NK-92 (cell line): ENCODE results near the gene MCM7.

Experiments
- DNase-seq: peaks from one replicate; lab custom pipeline; 2025; ENCODE audit not compliant: unreplicated experiment; lab: John Stamatoyannopoulos, UW

The MCM7 gene

DNA sequence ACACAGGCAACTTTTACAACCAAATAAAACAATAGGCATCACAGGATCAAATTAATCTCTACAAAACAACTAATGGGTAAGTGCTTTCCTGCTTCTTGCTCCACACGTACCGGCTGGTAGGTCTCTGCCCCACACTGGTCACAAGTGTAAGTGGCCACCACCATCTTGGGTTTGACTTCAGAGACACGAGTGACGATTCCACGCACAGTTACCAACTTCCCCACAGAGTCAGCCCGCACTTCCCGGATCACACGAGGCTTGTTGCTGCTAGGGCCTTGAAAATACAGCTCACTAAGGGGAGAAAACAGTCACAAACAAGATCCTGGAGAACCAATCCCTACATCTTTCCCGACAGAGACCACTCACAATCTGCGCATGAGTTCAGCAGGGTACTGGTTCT is 2.3 kb downstream of the MCM7 start:
- no peak for DNase-seq

DNA sequence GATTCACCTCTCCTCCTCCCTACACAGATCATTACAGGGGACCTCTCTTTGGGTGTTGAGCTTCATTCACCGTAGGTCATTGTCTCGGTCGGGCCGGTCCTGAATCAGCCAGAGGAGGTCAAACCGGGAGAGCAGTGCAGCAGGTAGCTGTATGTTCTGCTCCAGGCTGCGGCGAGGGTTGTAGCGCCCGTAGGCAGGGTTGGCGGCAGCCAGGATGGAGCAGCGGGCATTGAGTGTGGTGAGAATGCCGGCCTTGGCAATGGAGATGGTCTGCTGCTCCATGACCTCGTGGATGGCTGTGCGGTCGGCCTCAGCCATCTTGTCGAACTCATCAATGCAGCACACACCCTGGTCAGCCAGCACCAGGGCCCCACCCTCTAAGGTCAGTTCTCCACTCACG is 5.5 kb downstream of the MCM7 start:
- DNase-seq: no peak

GRCh38 chr7:100095289-100095688 is 5.9 kb downstream of the MCM7 start:
- no peak for DNase-seq

- DNase-seq: no peak
These were observed 7.2 kb downstream of the MCM7 start for GRCh38 chr7:100093925-100094486.

DNA sequence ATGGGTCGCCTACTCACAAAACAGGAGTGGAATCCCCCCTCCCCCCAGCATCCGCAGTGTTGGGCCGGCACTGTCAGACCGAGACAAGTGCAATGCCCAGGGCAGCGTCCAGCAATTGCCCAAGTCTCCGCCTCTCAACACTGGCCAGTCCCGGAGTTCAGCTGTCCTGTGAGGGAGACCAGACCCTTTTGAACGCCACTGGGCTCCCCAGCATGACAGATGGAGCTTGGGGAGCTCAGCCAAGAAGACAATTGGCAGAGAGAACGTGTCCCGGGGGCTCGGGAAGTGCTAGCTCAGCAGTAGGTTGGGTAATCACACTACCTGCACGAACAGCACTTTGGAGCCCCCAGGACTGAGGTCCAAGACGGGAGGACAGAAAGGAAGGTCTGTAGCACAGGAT is 7.7 kb downstream of the MCM7 start:
- no peak for DNase-seq

- no peak for DNase-seq
These were observed 8.1 kb downstream of the MCM7 start for GRCh38 chr7:100093054-100093453.

DNA sequence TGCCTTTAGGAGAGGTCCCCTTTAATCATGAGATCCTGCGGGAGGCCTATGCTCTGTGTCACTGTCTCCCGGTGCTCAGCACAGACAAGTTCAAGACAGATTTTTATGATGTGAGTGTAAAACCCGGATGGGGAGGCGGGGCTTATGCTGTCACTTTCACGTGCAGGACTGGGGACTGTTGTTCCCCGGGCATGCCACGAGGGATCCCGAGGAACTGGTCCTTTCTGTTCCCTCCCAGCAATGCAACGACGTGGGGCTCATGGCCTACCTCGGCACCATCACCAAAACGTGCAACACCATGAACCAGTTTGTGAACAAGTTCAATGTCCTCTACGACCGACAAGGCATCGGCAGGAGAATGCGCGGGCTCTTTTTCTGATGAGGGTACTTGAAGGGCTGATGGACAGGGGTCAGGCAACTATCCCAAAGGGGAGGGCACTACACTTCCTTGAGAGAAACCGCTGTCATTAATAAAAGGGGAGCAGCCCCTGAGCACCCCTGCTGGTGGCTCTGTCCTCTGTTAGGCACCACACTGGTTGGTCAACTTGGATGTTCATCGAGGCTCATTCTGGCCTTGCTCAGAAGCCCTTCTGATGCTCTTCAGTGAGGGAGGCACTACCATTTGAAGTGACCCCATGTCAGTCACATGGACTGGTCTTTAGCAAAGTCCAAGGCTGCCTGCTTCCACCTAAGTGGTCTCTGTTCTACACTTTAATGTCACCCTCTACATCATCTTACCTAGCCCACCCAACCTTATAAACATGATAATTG is 9.6 kb downstream of the MCM7 start:
- DNase-seq: no peak

GRCh38 chr7:100090527-100091410 is 10.4 kb downstream of the MCM7 start:
- no peak for DNase-seq

- no peak for DNase-seq
These were observed 11.6 kb downstream of the MCM7 start for GRCh38 chr7:100089458-100090196.

DNA sequence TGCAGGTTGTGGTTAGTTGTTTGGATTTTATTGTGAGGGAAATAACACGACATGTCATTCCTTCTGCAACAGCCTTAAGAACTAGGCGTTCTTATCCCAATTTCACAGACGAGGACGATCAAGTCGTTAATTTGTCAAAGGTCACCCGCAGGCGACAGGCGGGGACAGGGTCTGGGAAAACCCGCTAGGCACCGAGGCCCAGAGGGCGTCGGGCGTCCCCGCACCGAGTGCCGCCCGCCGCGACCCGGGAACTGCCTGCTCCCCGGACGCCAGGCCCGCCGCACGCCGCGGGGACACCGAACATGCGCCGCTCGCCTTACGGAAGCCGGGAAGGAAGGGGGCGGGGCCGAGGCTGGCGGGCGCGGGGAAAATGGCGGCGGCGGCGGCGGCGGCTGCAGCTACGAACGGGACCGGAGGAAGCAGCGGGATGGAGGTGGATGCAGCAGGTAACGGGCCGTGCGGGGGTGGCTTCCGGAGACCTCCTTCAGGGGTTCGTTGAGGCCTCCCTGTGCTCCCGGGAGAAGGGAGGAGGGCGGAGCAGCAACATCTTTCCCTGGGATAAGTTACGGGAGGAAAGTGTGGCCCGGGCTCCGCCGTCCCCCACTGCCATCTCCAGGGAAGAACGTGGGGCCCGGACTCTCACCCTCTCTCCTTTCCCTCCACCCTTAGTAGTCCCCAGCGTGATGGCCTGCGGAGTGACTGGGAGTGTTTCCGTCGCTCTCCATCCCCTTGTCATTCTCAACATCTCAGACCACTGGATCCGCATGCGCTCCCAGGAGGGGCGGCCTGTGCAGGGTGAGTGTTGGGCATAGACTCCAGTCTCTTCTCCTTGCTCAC is 12.4 kb downstream of the MCM7 start, which contains the start of gene COPS6:
COPS6 (plus strand) TSS at position 349 of the 837 bp plus-strand sequence; CDS start at position 371, 22 bp downstream.
- no peak for DNase-seq

DNA sequence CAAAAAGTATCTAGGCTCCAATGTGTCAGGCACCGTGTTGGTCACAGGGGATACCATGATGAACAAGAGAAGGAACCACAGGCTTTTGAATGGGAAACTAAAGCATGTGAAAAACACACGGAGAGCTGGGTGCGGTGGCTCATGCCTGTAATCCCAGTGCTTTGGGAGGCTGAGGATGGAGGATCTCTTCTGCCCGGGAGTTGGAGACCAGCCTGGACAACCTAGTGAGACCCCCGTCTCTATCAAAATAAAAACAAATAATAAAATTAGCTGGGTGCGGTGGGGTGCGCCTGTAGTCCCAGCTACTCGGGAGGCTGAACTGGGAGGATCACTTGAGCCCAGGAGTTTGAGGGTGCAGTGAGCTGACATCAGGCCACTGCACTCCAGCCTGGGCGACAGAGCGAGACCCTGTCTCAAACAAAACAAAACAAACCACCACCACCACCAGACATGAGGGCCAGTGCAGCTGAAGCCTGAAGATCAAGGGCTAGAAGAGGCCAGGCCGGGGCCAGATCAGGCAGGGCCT is 13.0 kb downstream of the MCM7 start:
- DNase-seq: no peak

DNA sequence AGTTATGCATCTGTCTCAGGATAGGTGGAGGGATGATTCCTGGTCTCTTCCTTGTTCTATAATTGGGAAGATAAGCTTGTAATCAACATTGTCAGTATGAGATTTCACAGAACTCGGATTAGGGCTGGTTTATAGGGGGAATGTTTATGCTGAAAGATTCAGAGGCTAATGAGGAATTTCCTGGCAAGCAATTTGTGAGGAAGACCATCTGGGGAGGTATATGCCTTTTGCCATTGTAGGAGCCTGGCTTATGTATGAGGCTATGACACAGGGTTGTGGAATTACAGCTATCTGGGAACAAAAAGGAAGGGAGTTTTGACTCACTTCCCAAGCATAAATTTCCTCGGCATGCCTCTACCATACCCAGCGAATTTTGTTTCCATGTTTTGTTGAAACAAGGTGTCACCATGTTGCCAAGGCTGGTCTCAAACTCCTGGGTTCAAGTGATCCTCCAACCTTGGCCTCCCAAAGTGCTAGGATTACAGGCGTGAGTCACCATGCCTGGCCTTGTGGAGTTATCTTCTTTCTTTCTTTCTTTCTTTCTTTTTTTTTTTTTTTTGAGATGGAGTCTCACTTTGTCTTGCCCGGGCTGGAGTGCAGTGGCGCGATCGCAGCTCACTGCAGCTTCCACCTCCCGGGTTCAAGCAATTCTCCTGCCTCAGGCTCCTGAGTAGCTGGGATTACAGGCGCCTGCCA is 14.0 kb downstream of the MCM7 start:
- DNase-seq: no peak

DNA sequence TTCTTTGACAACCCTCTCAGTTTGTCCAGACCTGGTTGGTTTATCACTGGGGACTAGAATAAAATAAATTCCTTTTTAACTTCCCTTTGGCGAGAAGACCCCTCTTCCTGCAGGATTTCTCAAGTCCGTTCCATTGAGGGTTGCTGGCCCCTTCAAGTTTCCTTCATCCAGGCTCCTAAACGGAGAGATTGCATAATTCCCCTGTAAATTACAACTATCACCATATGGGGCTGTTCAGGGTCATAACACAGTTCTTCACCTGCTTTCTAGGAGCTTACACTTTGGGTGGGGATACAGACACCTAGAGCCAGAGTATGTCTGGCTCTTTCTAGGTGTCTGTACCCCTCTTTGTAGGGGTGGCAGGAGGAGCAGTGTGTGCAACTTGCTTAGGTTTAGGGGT is 15.7 kb downstream of the MCM7 start:
- no peak for DNase-seq

- DNase-seq: no peak
These were observed 18.2 kb downstream of the MCM7 start for GRCh38 chr7:100082978-100083377.

DNA sequence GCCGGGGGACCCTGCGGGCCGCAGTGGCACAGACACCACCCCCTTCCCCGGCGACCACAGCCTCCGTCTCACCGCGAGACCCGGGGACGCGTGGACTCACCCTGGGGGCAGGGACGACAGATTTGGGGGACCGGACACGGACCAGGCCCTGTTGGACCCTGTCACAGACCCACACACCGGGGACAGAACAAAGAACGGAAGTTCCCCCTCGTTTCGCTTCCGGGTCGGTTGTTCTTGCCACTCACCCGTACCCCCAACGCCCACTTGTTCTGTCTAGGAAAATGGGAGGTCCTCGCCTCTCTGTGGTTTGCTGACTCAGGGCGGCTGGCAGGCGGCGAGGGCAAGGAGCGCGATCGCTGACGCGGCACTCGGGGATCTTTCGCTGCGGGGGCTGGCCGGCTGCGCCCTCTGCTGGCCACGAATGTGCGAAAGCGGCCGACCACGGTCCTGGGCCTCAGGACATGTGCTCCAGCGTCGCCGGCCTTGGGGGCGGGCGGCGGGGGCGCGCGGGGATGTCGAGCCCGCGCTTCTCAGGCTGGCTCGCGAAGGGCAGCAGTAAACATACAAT is 19.6 kb downstream of the MCM7 start, which contains the start of gene ZNF3:
ZNF3 (minus strand) TSS at position 189 of the 568 bp plus-strand sequence. CDS start 4,366 bp downstream, outside the sequence.
- peak; percentile 93 for DNase-seq

DNA sequence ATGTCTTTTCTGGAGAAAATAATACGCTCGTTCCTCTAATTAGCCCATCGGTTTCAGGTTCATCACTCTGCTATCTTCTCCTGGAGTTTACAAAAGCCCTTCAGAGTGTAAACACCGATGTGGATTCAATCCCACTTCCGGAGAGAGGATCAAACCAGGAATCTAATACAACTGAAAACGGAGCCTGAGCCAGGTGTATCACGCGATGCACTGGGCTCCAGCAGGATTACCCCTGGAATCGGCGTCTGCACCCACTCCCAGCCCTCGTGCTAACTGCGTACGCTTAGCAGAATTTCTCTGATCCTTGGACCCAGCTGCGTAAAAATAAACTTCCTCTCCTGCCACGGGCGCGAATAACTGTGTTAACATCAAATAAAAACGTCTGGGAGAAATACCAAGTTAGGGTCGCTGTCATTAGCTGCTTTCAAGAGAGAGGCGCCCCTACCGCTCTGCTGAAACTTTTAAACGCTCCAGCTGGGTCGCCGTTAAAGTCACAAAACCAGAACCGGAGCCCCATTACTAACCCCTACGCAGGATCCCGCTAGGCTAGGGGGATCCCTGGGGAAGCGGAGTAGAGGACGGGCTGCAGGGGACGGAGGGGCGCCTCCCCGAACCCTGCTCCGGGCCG is 20.2 kb downstream of the MCM7 start:
- no peak for DNase-seq

DNA sequence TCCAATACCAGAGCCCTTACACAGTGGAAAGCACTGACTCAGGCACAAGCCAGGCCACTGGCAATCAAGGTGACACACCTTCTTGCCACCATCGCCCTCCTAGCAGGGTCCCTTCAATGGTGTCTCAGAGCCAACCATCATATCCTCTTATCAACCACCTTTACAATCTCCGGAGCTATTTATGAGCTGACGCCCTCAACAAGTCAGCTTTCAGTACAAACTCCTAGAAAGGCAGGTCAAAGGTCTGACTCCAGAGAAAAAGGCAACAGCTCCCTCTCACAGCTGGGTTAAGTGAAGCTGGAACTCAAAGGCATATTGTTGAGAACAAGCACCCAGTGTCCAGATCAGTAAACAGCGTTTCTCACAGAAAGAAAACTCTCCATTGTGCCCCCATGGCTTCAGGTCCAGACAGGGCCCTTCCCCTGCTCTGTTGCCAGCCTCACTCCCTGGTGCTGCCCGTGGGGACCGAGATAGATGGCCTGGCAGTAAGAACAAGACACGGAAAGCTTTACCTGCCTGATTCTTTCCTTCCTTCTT is 22.1 kb downstream of the MCM7 start:
- DNase-seq: no peak

DNA sequence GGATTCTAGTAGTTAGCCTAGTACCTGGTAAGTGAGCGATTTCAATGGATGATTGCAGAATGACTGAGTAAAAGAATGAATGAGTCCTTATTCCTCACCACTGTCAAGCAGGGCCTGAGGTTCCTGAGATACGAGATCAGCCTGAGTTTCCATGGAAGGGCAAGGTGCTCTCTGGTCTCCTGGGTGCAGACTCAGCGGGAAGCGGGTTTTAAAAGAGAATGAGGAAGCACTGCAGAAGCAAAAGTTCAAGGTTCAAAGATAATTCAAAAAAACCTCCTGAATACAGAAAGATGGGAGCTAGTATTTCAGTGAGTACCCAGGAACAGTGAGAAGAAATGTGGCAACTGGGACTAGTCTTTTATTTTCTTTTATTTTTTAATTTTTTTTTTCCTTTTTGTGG is 24.0 kb downstream of the MCM7 start:
- no peak for DNase-seq
